T follicular helper cell (primary cell): Measurements from ENCODE around the gene ZSCAN1.

Experiments
- DNase-seq: peaks from one replicate; pipeline ENCODE4 v3.0.0-alpha.2; 2020; ENCODE audit warnings: low read depth

Gene ZSCAN1

DNA sequence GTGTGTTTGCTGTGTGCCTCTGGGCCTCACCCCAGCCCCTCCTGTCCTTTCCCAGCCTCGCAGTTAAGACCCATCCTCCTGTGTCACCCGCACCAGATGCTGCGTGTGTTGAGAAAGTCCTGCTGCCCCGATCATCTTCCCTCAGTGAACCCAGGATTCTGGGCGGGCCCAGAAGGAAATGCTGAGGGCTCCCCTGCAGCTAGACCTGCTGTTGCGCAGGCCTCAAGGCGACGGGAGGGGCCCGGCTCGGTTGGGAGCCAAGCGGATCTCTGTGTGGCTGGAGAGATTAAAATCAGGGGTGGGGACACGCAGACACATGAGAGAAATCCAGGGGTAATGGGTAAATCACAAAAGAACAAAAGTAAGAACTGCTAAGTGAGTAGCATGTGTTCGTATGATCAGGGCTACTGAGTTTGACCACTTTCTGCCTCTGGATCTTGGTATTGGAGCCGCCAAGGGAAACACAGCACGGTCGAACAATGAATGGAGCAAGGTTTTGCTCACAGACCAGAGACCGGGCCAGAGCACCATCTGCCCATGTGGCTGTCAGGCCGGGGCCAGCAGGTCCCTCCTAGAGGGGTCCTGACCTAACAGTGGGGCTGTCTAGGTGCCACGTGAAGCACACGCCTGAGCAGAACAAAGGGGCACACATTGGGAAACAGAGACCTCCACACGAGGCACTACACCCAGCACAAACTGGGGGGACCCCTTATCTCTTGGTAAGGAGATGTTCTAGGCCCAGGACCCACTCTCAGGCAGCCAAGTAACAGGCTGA is 7.1 kb downstream of the ZSCAN1 start:
- no peak for DNase-seq

DNA sequence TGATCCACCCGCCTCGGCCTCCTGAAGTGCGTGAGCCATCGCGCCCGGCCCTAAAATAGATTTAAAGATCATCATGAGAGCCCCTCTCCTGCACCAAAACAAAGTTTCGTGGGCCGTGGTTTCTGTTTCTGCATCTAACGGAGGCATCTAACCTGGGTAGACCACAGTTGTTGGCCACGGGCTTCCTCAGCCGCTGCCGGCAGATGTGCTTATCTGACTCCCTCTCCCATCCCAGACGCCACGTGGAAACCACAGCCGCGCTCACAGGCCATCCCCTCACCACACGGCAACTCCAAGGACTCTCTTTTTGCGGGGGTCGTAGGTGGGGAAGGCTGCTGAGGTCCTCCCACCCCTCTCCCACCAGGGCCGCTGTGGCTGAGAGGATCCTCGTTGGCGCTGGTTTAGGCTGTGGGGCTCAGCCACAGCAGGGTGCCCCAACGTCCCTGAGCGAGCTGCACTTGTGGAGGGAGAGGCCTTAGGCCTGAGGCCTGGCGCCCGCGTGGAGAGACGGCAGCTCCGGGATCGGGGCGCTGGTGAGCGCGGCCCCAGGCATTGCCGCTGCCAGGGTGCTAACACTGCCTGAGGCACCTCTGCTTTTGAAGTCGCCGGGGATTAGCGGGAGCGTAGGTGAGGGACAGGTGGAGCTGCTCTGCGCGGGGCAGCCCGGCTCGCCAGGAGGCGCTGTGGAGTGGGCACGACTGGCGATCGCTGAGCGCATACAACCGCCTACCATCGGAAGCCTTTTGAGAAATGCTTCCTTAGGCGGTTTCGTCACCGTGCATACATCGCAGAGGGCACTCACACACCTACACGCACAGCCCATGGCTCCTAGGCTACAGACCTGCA is 8.9 kb downstream of the ZSCAN1 start:
- no peak for DNase-seq

DNA sequence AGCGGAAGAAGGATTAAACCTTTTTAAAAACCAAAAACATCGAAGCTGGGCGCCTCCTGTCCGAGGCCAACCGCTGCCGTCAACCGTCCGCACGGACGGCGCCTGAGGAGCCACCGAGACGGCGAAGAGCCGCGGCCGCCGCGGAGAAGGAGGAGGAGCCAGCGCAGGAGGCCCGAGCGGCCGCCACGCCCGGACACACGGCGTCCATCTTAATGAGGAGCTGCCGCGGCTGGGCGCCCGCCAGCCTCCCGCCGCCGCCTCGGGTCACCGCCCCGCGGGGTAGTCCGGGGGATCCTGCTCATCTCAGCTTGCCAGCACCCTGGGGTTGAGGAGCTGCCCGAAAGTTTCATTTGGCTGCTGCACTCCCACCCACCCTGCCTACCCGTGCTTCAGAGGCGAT is 10.6 kb downstream of the ZSCAN1 start:
- no peak for DNase-seq

DNA sequence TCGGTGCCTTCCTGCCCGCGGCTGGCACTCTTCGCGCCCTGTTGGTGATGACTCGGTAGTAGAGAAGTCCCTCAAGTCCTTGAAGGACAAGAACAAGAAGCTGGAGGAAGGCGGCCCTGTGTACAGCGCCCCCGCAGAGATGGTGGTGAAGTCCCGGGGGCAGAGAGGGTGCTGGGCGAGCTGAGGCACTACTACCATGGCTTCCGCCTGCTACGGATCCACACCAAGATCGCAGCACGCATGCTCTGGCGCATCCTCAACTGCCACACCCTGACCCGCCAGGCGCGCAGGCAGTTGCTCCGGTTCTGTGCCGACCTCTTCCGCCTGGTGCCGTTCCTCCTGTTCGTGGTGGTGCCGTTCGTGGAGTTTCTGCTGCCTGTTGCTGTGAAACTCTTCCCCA is 11.1 kb downstream of the ZSCAN1 start:
- DNase-seq = no peak

DNA sequence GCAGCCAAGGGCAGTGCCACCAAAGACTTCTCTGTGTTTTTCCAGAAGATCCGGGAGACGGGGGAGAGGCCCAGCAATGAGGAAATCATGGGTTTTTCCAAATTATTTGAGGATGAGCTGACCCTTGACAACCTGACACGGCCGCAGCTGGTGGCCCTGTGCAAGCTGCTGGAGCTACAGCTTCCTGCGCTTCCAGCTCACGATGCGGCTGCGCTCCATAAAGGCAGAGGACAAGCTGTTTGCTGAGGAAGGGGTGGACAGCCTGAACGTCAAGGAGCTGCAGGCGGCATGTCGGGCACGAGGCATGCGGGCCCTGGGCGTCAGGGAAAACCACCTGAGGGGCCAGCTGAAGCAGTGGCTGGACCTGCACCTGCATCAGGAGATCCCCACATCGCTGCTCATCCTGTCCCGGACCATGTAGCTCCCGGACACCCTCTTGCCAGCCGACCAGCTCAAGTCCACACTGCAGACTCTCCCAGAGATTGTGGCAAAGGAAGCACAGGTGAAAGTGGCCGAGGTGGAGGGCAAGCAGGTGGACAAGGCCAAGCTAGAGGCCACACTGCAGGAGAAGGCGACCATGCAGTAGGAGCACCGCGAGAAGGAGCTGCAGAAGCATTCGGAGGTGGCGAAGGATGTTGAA is 11.7 kb downstream of the ZSCAN1 start:
- no peak for DNase-seq

- DNase-seq = no peak
These were observed 13.0 kb downstream of the ZSCAN1 start for GRCh38 chr19:58046856-58047255.

- no peak for DNase-seq
These were observed 13.8 kb downstream of the ZSCAN1 start for GRCh38 chr19:58047672-58048071.

DNA sequence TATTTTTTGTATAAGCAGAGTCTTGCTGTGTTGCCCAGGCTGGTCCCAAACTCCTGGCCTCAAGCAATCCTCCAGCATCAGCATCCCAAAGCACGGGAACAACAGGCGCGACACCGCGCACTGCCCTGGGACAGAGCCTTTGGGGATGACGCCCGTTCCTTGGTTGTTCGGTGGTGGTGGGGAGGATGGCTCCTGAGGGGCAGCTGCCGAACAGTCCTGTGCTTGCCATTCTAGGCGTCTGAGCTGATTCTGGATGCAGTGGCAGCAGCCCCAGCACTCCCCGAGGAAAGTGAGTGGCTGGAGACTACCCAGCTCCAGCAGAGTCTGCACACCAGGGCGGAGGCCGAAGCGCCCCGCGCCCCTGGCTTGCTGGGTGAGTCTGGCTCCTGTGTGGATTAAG is 18.4 kb downstream of the ZSCAN1 start:
- DNase-seq = no peak

DNA sequence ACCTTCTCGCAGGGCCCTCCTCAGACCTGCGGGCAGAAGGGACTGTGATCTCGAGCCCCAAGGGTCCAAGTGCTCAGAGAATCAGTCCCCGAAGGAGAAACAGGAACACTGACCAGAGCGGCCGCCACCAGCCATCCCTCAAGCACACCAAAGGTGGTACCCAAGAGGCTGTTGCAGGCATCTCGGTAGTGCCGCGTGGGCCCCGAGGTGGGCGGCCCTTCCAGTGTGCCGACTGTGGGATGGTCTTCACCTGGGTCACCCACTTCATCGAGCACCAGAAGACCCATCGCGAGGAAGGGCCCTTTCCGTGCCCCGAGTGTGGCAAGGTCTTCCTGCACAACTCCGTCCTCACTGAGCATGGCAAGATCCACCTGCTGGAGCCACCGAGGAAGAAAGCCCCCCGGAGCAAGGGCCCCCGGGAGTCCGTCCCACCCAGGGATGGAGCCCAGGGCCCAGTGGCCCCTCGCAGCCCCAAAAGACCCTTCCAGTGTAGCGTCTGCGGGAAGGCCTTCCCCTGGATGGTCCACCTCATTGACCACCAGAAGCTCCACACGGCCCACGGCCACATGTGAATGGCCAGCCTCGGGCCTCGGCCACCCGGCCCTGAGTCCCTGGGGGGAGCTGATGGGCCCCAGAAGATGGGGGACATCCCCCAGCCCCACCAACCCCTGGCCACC is 19.8 kb downstream of the ZSCAN1 start:
- no peak for DNase-seq

DNA sequence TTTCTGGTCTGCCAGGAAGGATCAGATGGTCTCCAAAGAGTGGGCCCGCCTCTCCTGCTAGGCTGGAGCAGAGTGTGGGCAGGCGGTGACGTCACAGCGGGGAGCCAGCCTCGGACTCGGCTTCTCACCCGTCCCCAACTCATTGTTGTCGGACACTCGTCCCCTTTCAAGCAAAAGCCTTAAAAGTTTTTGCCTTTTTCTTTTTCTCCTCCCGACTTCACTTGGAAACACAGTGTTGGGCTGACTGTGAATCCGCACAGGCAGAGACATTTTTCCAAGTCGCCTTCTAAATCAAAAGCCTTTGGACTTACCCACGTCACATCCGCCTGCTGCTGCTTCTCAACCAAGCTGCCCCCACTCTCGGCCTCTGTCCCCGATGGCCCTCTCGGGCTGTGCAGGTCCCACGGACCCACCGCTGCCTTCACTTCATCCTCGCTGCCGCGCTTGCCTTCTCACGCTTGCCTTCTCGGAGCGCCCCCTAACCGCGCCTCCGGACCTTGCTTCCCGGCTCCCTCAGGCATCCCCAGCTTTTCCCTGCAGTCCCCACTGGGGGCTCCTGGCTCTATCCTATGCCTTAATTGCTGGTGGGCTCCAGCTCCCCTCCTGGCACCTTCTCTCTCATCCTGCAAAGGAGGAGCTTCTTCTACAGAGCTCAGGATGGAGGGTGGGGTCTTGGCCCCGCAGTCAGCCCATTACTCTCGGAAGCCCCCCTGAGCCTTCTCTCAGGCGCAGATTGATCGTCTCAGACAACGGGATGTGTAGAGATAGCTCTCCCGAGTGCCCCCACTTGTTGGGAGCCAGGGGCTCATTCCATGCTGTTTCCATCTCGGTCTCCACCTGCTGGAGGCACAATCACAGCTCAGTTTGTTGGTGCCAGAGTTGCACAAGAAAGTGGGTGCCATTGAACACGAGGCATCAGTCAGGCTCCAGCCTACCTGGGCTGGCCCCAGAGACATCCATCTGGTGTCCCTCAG is 21.4 kb downstream of the ZSCAN1 start:
- DNase-seq = no peak

DNA sequence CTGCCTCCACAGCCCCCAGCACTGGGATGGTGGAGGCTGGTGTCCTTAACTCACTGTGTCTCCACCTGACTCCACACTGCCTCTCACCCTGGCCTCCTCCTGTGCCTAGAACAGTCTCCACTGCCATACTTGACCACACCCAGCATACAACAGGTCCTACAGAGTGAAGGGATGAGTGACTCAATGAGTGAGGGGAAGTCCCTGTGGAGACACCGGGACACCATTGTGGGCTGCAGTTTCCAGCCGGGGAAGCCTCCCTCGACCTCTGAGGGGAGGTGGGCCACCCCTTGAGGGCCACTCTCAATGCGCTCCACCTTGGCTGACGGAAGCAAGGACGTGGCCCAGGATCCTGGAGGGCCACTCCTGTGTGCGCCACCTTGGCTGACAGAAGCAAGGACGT is 22.4 kb downstream of the ZSCAN1 start:
- DNase-seq = no peak

DNA sequence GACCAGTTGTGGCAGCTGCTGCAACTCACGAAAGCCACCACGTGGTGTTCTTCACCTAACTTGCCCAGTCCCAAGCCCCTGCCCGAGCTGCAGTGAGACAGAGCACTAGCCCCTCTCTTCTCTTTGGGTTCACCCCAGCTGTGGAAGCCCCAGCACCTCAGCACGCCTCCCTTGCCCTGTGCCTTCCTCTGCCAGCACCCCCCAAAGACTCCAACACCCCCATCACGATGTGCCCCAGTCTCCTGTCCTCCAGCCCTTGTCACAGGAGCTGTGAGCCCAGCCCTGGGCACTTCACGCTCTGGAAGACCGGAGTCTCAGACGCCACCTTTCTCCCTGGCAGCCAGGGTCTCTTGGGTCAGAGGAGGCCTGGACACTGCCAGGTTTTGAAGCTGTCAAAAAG is 23.0 kb downstream of the ZSCAN1 start:
- DNase-seq = no peak

GRCh38 chr19:58058467-58058866 is 24.6 kb downstream of the ZSCAN1 start:
- no peak for DNase-seq

GRCh38 chr19:58059003-58059670 is 25.3 kb downstream of the ZSCAN1 start, which contains the start of gene ZNF135:
TSS of gene ZNF135 (plus strand) at chr19:58059282. CDS start at chr19:58060003, 721 bp downstream.
- DNase-seq = peak; percentile 24

DNA sequence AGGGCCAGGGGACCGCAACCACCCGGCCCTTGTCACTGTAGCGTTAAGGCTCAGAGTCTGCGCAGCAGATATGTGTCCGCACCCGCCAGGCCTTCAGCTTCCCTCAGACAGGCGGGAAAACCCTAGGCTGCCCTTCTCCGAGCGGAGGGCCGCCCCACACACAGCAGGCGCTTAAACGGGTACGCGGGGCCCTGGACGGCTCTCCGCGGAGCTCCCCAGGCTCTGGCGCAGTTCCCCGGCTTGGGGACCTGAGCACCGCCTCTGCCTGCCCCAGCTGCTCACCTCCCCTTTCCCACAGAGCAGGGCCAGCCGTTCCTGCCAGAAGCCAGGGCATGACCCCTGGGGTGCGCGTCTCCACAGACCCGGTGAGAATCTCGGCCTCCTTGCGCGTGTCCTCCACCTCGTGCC is 25.9 kb downstream of the ZSCAN1 start:
- no peak for DNase-seq

DNA sequence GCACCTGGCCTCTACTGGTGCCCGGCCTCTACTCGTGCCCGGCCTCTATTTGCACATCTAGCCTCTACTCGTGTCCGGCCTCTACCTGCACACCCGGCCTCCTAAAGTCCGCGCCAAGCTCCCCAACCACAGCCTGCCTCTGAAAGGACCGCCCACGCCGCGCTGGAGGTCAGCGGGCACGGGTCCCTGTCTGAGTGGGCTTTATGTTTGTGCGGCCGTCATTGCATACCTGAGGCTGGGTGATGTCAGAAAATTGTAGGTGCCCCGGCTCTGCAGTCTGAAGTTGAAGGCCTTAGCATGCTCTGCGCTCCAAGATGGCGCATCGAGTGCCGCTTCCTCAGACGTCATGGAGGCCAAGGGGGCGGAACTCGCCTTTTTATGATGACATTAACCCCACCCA is 26.4 kb downstream of the ZSCAN1 start:
- no peak for DNase-seq

DNA sequence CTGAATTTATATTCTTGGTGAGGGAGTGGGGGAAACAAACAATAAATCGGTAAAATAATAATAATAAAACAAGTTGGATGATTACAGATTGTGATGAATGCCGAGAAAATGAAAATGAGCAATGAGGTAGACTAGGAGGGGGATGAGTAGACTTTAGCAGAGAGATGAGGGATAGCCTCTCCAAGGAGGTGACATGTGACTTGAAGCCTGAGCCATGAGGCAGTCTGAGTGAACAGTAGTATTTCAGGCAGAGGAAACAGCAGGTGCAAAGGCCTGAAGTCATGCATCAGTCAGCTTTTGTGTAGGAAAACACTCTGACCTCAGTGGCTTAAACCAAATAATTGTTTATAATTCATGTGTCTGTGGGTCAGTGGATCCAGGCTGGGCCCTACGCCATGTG is 29.9 kb downstream of the ZSCAN1 start:
- DNase-seq = no peak

GRCh38 chr19:58067240-58067912 is 33.6 kb downstream of the ZSCAN1 start:
- DNase-seq = no peak

DNA sequence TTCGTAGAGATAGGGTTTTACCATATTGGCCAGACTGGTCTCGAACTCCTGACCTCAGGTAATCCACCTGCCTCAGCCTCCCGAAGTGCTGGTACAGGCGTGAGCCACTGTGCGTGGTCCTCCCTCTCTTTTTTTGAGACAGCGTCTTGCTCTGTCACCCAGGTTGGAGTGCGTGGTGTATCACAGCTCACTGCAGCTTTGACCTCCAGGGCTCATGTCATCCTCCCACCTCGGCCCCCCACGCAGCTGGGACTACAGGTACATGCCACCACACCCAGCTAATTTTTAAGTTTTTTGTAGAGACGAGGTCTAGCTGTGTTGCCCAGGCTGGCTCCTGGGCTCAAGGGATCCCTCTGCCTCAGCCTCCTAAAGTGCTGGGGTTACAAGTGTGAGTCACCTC is 46.0 kb downstream of the ZSCAN1 start:
- no peak for DNase-seq

DNA sequence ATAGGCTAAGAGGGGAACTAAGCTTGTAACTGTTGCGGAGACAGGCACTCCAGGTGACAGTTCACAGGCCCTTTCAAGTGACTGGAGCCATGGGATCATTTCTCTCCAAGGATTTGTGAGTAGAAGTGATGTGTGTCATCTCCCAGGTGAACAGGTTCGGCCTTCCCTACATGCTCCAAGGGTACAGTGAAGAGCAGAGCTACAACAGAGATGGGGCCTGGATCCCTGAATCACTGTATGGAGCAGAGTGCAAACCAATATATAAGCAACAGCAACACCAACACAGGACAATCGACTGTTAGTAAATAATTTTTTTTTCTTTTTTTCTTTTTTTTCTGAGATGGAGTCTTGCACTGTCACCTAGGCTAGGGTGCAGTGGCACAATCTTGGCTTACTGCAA is 49.2 kb downstream of the ZSCAN1 start:
- no peak for DNase-seq
